BJ (cell line): ENCODE measurements around the gene SMPX. TPM values are rescaled to one million over a fixed set of nuclear protein-coding genes. Genes with fewer than 3 reads are reported as not detected.
A peak's percentile ranks its signal among the peaks of the same experiment; 100 is the strongest.

Source experiments
- CTCF ChIA-PET: fragments of 350-600 bp; formaldehyde crosslinking; extraction: SDS; loops from one replicate; lab custom pipeline; 2021; ENCODE audit warnings: antibody characterized with exemption, inconsistent platforms; lab: Yijun Ruan, JAX
- POLR2A ChIA-PET: fragments of 300-600 bp; sonication (Branson Sonifier 250); formaldehyde crosslinking; extraction: SDS; loops from one replicate; lab custom pipeline; 2021; ENCODE audit warnings: antibody characterized with exemption; lab: Charles Lee
- DNase-seq: peaks from one replicate; pipeline ENCODE4 v3.0.0-alpha.2; 2011; ENCODE audit warnings: low read depth
- H3K27me3 ChIP-seq: 2 replicates; pipeline ENCODE4 v1.6.0; 2011; ENCODE audit warnings: low read length; ENCODE audit not compliant: control insufficient read depth, insufficient read depth
- H3K36me3 ChIP-seq: 2 replicates; pipeline ENCODE4 v1.5.1; 2011; ENCODE audit warnings: low read length; ENCODE audit not compliant: control insufficient read depth, insufficient read depth
- H3K4me3 ChIP-seq: 2 replicates; pipeline ENCODE4 v1.5.1; 2011; ENCODE audit warnings: low read depth, mild to moderate bottlenecking, control low read depth, low read length
- polyA plus RNA-seq: library from polyadenylated mRNA; depleted of rRNA; stranded (reverse); fragments of >200 nt; gene quantifications from 2 replicates; pipeline ENCODE4 v1.2.3, GENCODE V29; 2011
- TF ChIP-seq, protein P1 (sequence below): IDR thresholded peaks from 2 replicates; pipeline ENCODE4 v1.5.1; 2011; ENCODE audit warnings: low read depth, mild to moderate bottlenecking, control low read depth, inconsistent platforms, low read length, moderate library complexity; ENCODE audit not compliant: insufficient read depth

The SMPX gene
- polyA plus RNA-seq, 1 experiment, result not detected

DNA sequence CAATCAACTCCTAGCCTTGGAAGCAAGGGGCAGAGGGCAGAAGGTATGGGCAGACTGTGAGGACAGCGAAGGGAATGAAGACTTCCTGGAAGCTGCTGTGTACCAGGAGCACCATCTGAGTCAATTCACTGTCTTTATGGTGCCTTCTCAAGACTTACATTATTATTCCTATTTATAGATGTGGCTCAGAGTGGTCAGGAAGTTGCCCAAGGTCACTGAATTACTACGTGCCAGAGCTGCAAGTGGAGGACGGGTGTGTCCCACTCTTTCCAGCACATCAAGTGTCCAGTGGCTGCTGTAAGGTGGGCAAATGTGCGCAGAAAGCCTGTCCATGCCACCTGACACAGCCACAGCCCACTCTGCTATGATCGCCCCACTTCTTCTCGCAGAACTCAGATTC lies 32.0 kb downstream of the SMPX start:
- DNase-seq, result no peak
- CTCF ChIA-PET, result interaction anchor here (0.8 to 2.3 kb wide), 7 partner anchors 18 to 1223 kb away, joined by 3 to 16 read pairs (median 4); no protein-coding TSS in a partner anchor
- Histone ChIP-seq H3K36me3 (no peaks in the 10 kb centered on the region), H3K4me3 (no peak overlapping the region), H3K27me3 (no peaks in the 10 kb centered on the region)
- POLR2A ChIA-PET, result no interaction called here
- TF ChIP-seq, protein P1, sequence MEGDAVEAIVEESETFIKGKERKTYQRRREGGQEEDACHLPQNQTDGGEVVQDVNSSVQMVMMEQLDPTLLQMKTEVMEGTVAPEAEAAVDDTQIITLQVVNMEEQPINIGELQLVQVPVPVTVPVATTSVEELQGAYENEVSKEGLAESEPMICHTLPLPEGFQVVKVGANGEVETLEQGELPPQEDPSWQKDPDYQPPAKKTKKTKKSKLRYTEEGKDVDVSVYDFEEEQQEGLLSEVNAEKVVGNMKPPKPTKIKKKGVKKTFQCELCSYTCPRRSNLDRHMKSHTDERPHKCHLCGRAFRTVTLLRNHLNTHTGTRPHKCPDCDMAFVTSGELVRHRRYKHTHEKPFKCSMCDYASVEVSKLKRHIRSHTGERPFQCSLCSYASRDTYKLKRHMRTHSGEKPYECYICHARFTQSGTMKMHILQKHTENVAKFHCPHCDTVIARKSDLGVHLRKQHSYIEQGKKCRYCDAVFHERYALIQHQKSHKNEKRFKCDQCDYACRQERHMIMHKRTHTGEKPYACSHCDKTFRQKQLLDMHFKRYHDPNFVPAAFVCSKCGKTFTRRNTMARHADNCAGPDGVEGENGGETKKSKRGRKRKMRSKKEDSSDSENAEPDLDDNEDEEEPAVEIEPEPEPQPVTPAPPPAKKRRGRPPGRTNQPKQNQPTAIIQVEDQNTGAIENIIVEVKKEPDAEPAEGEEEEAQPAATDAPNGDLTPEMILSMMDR, result no peak

DNA sequence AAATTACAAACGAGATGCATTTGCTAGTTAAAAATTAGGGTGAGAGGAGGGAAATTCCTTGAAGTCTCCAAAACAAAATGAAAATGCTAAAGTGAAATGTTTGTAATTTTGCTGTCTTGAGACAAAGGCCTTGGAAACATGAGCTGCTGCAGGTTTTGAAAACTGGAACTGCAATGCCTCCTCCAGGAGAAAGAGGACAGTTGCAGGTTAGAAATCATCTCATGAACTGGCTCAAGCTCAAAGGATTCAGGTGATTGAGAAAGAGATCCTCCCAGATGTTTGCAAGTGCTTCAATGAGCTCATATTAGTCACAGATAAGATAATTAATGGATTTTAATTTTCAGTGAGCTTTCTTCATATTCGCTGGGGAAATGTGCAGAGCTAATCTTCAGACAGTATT lies 32.4 kb downstream of the SMPX start:
- H3K36me3 ChIP-seq, result no peaks in the 10 kb centered on the region
- POLR2A ChIA-PET, result no interaction called here
- no peaks in the 10 kb centered on the region for H3K27me3 ChIP-seq
- no peak for DNase-seq
- TF ChIP-seq, protein P1, result peak; percentile 49
- H3K4me3 ChIP-seq, result no peak overlapping the region
- CTCF ChIA-PET, result interaction anchor here (0.8 to 2.3 kb wide), 7 partner anchors 18 to 1222 kb away, joined by 3 to 16 read pairs (median 4); no protein-coding TSS in a partner anchor

DNA sequence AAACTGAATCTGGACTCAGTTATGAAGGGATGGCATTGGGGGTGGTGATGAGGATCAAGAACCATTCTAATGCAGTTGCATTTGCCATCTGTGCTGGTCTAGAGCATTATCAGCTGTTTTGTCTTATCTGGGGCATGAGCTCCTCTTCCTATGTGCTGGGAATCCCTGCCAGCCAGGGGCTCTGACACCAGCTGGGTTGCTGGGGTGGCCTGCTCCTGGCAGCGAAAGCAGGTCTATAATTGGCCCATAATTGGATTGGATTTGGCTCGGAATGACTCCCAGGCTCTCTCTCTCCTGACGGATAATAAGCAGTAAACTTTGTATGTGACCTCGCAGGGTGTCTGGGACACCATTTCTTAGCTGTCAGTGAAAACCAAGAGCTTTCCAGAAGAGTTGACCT lies 34.1 kb downstream of the SMPX start:
- CTCF ChIA-PET, result interaction anchor here (1.9 kb wide), 1 partner anchor 1193 kb away, joined by 8 read pairs; no protein-coding TSS in a partner anchor
- no peak overlapping the region for H3K4me3 ChIP-seq

DNA sequence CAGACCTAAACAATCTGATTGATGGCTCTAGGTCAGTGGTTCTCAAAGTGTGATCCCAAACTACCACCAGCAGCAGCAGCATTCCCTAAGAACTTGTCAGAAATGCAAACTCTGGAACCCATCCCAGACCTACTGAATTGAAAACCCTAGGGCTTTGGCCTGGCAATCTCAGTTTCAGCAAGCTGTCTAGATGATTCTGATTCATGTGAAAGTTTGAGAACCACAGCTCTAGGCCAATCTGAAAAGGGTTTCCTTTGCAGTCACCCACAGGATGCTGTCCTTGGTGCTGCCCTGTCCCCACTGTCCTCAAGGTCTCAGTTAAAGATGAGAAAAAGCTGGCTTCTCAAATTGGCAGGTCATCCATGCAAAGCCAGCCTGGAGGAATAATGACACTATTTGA lies 34.8 kb downstream of the SMPX start:
- H3K27me3 ChIP-seq, result no peaks in the 10 kb centered on the region
- H3K4me3 ChIP-seq, result no peak overlapping the region
- DNase-seq, result no peak
- ChIA-PET POLR2A (no interaction called here), CTCF (interaction anchor here (1.9 kb wide), 1 partner anchor 1193 kb away, joined by 8 read pairs; no protein-coding TSS in a partner anchor)
- no peaks in the 10 kb centered on the region for H3K36me3 ChIP-seq
- TF ChIP-seq, protein P1, result no peak

More for the DNA sequence above, 34.1 kb downstream of the SMPX start:
- POLR2A ChIA-PET, result no interaction called here
- no peak for DNase-seq
- TF ChIP-seq, protein P1, result no peak
- Histone ChIP-seq H3K36me3 (no peaks in the 10 kb centered on the region), H3K27me3 (no peaks in the 10 kb centered on the region)

DNA sequence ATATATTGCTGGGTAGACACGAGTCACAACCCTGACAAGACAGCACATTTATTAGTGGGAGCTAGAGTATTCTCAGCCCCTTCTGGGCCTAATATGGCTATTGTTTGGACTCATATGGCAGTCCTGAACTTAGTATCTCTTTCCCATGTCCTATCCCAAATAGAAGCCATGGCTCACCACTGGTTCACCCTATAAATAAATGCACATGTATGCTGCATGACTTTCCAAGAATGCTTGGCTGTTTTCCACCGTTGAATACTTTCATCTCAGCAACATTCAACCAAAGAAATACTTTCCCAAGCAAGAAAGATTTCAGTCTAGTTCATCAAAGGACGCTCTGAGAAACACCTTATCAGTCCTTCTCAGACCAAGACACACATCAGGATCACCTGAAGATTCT lies 36.7 kb downstream of the SMPX start:
- ChIA-PET POLR2A (no interaction called here), CTCF (no interaction called here)
- TF ChIP-seq, protein P1, result no peak
- no peak for DNase-seq
- Histone ChIP-seq H3K36me3 (no peaks in the 10 kb centered on the region), H3K4me3 (no peak overlapping the region), H3K27me3 (no peaks in the 10 kb centered on the region)
